ENCODE measurements around the gene PCDHGC3. TPM values are rescaled to one million over a fixed set of nuclear protein-coding genes. Genes with fewer than 3 reads are reported as not detected.

PCDHGC3 gene
- total RNA-seq, 4 donors from 2014 or later, result 30.0 to 73.4 (median 60.4) TPM

DNA sequence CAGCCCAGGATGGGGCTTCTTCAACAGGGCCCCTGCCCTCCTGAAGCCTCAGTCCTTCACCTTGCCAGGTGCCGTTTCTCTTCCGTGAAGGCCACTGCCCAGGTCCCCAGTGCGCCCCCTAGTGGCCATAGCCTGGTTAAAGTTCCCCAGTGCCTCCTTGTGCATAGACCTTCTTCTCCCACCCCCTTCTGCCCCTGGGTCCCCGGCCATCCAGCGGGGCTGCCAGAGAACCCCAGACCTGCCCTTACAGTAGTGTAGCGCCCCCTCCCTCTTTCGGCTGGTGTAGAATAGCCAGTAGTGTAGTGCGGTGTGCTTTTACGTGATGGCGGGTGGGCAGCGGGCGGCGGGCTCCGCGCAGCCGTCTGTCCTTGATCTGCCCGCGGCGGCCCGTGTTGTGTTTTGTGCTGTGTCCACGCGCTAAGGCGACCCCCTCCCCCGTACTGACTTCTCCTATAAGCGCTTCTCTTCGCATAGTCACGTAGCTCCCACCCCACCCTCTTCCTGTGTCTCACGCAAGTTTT, 36.7 kb downstream of the PCDHGC3 start:
- peak overlapping the region; percentile 57 for H3K4me3 ChIP-seq
- peaks cover 80% of the 10 kb centered on the region for H3K4me1 ChIP-seq

GRCh38 chr5:141512911-141513626, 37.3 kb downstream of the PCDHGC3 start:
- 4% methylated on average over 31 of the region's 43 CpGs for WGBS
- Histone ChIP-seq H3K4me3 (peak overlapping the region; percentile 57), H3K27me3 (no peaks in the 10 kb centered on the region), H3K27ac (peak overlapping the region; percentile 93), H3K9me3 (no peaks in the 10 kb centered on the region), H3K4me1 (peaks cover 74% of the 10 kb centered on the region), H3K36me3 (peaks cover 38% of the 10 kb centered on the region)
- no peak for DNase-seq (ENCODE audit: low spot score in 2 of 2)
- TF ChIP-seq POLR2AphosphoS5 (IDR thresholded peaks at IDR 0.05) (no peak), POLR2A (IDR thresholded peaks at IDR 0.05) (no peak), EP300 (IDR thresholded peaks at IDR 0.05) (no peak)
- TF ChIP-seq, protein P1, sequence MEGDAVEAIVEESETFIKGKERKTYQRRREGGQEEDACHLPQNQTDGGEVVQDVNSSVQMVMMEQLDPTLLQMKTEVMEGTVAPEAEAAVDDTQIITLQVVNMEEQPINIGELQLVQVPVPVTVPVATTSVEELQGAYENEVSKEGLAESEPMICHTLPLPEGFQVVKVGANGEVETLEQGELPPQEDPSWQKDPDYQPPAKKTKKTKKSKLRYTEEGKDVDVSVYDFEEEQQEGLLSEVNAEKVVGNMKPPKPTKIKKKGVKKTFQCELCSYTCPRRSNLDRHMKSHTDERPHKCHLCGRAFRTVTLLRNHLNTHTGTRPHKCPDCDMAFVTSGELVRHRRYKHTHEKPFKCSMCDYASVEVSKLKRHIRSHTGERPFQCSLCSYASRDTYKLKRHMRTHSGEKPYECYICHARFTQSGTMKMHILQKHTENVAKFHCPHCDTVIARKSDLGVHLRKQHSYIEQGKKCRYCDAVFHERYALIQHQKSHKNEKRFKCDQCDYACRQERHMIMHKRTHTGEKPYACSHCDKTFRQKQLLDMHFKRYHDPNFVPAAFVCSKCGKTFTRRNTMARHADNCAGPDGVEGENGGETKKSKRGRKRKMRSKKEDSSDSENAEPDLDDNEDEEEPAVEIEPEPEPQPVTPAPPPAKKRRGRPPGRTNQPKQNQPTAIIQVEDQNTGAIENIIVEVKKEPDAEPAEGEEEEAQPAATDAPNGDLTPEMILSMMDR (IDR thresholded peaks at IDR 0.05), result no peak

More for the DNA sequence above, 36.7 kb downstream of the PCDHGC3 start:
- WGBS, result 7% methylated on average over 23 of the region's 28 CpGs
- peaks cover 42% of the 10 kb centered on the region for H3K36me3 ChIP-seq
- TF ChIP-seq POLR2AphosphoS5 (IDR thresholded peaks at IDR 0.05) (peak in 1 of 3 donors; percentile 30), POLR2A (IDR thresholded peaks at IDR 0.05) (no peak)
- TF ChIP-seq, protein P1 (IDR thresholded peaks at IDR 0.05), result peak; percentile 66 to 83
- peak overlapping the region; percentile 93 for H3K27ac ChIP-seq
- no peaks in the 10 kb centered on the region for H3K27me3 ChIP-seq
- peak; percentile 93 to 95 for DNase-seq (ENCODE audit: low spot score in 2 of 2)
- no peaks in the 10 kb centered on the region for H3K9me3 ChIP-seq

DNA sequence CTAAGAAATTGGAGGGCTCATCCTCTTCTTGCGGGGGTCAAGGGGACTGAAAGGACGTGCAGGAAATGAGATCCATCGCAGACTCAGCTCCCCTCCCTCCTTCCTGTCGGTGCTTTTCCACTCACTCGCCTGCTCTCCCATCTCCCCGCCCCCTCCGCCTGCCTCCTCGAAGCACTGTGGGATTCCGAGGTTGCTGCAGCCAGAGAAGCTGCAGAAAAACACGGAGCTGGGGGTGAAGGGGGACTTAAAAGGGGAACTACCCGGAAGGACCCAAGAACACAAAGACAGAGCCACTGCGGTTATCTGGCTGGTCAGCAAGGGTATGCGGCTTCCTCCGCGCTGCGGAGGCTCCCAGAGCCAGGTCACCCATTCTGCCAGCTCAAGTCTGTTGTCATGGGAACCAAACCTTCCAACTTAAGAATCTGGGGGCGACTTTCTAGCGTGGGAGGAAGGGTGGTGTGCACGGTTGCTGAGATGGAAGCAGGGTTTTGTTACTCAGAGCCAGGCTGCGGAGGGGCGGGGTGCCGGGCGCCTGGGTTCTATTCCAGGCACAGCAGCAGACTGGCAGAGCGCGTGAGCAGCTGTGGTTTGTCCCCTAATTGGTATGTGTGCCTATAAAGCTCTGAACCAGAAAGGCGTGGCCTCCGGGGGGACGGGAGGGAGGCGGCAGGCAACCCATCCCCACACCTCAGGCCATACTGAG, 38.0 kb downstream of the PCDHGC3 start:
- H3K9me3 ChIP-seq, result no peaks in the 10 kb centered on the region
- H3K4me3 ChIP-seq, result peak overlapping the region; percentile 57
- H3K27ac ChIP-seq, result peak overlapping the region; percentile 93
- H3K36me3 ChIP-seq, result peaks cover 40% of the 10 kb centered on the region
- peak; percentile 88 to 93 for DNase-seq (ENCODE audit: low spot score in 2 of 2)
- no peaks in the 10 kb centered on the region for H3K27me3 ChIP-seq
- WGBS, result 5% methylated on average over 20 of the region's 29 CpGs
- peaks cover 67% of the 10 kb centered on the region for H3K4me1 ChIP-seq
- TF ChIP-seq POLR2AphosphoS5 (IDR thresholded peaks at IDR 0.05) (no peak), EP300 (IDR thresholded peaks at IDR 0.05) (no peak), POLR2A (IDR thresholded peaks at IDR 0.05) (no peak)
- TF ChIP-seq, protein P1 (IDR thresholded peaks at IDR 0.05), result no peak

DNA sequence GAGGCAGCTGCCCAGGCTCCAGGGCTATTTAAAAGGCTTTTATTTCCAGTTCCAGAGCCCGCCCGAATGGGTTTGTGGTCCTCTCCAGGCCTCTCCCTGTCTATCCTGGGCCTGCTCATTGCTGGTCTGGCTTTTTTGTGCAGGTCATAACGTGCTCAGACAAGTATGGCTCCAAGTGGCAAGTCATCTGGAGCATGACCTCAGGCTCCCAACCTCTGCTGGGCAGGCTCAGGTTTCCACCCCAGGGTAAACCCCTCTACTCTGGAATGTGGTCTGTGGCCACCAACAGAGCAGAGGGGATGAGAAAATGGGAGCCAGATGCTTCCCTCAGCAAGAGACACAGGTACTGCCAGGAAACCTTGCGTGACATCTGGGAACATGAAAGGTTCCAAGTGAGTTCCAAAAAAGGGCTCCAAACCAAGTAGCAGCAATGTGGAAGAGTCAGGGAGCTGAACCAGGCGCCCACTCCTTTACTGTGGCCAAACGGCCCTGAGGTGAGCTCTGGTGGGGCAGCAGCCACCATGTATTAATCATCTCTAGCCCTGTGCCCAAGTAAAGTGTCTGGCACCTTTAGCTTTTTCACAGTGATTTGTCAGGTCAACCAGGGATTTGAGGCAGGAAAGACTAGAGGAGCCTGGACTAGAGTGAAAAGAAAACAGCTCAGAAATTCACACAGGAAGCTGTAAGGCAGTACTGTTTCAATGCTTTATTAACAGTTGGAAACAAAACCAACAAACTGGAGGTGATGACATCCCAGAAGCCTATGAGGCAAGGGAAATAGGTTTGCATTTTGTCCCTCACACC, 38.8 kb downstream of the PCDHGC3 start:
- 38% methylated on average over 6 of the region's 6 CpGs for WGBS
- peak overlapping the region; percentile 93 for H3K27ac ChIP-seq
- no peaks in the 10 kb centered on the region for H3K9me3 ChIP-seq
- no peaks in the 10 kb centered on the region for H3K27me3 ChIP-seq
- DNase-seq (ENCODE audit: low spot score in 2 of 2), result no peak
- TF ChIP-seq EP300 (IDR thresholded peaks at IDR 0.05) (no peak), POLR2AphosphoS5 (IDR thresholded peaks at IDR 0.05) (no peak), POLR2A (IDR thresholded peaks at IDR 0.05) (no peak)
- TF ChIP-seq, protein P1 (IDR thresholded peaks at IDR 0.05), result no peak
- H3K36me3 ChIP-seq, result peaks cover 42% of the 10 kb centered on the region
- H3K4me3 ChIP-seq, result peak overlapping the region; percentile 57
- H3K4me1 ChIP-seq, result peaks cover 60% of the 10 kb centered on the region
